Activated B cell treated with CpG ODN at 0.5 μM for 24 hours (primary cell): Measurements from ENCODE around the gene NCK2. TPM values are rescaled to one million over a fixed set of nuclear protein-coding genes. Genes with fewer than 3 reads are reported as not detected.

Source experiments
- ATAC-seq: fragments of 200-7000 bp; cut with Tn5 transposase; one replicate; pipeline ENCODE4 v1.10.0; 2021; ENCODE audit warnings: low read depth, mild to moderate bottlenecking, moderate library complexity
- CTCF ChIA-PET: fragments of 350-600 bp; sonication (Branson Sonifier 250); formaldehyde crosslinking; loops from one replicate; lab custom pipeline; 2021; ENCODE audit warnings: antibody characterized with exemption; lab: Charles Lee
- POLR2A ChIA-PET: fragments of 350-600 bp; sonication (Branson Sonifier 250); formaldehyde crosslinking; loops from one replicate; lab custom pipeline; 2021; ENCODE audit warnings: antibody characterized with exemption; lab: Charles Lee
- DNase-seq: peaks from one replicate; pipeline ENCODE4 v3.0.0; 2022
- H3K27ac Mint-ChIP-seq: one replicate; pipeline ENCODE4 v1.8.0; 2020; ENCODE audit warnings: mixed read lengths
- H3K27me3 Mint-ChIP-seq: one replicate; pipeline ENCODE4 v1.8.0; 2021; ENCODE audit warnings: mixed read lengths
- H3K36me3 Mint-ChIP-seq: one replicate; pipeline ENCODE4 v1.8.0; 2021; ENCODE audit warnings: low read depth, mixed read lengths
- H3K4me1 Mint-ChIP-seq: one replicate; pipeline ENCODE4 v1.8.0; 2021; ENCODE audit warnings: mixed read lengths
- H3K4me3 Mint-ChIP-seq: one replicate; pipeline ENCODE4 v1.8.0; 2020; ENCODE audit warnings: mild to moderate bottlenecking, mixed read lengths
- H3K9me3 Mint-ChIP-seq: one replicate; pipeline ENCODE4 v1.8.0; 2020; ENCODE audit warnings: mixed read lengths
- intact Hi-C: fragments of 100-400 bp; cut with micrococcal nuclease; formaldehyde crosslinking; loops from one replicate; pipeline ENCODE4 v1.15.1; 2024
- total RNA-seq: library from RNA; stranded (reverse); gene quantifications from 2 replicates; pipeline ENCODE4 v1.2.3, GENCODE V29; 2022
- TF ChIP-seq, protein P1 (sequence below): fragments of 200-600 bp; IDR thresholded peaks from one replicate; pipeline ENCODE4 v1.8.0; 2022; ENCODE audit warnings: antibody characterized with exemption, mild to moderate bottlenecking

The NCK2 gene
- total RNA-seq, 1 donor from 2014 or later = 53.4 TPM

- Mint-ChIP-seq H3K4me3 (peak overlapping the region; percentile 57), H3K27me3 (no peaks in the 10 kb centered on the region), H3K4me1 (peaks cover 92% of the 10 kb centered on the region), H3K36me3 (peaks cover 13% of the 10 kb centered on the region), H3K9me3 (no peaks in the 10 kb centered on the region), H3K27ac (peak overlapping the region; percentile 93)
- ATAC-seq (no peak), DNase-seq (no peak)
- intact Hi-C loops = loop anchor here (5.0 to 10.0 kb wide), 2 partner anchors 305 to 418 kb away; partner anchors contain the start of gene UXS1
- TF ChIP-seq, protein P1, sequence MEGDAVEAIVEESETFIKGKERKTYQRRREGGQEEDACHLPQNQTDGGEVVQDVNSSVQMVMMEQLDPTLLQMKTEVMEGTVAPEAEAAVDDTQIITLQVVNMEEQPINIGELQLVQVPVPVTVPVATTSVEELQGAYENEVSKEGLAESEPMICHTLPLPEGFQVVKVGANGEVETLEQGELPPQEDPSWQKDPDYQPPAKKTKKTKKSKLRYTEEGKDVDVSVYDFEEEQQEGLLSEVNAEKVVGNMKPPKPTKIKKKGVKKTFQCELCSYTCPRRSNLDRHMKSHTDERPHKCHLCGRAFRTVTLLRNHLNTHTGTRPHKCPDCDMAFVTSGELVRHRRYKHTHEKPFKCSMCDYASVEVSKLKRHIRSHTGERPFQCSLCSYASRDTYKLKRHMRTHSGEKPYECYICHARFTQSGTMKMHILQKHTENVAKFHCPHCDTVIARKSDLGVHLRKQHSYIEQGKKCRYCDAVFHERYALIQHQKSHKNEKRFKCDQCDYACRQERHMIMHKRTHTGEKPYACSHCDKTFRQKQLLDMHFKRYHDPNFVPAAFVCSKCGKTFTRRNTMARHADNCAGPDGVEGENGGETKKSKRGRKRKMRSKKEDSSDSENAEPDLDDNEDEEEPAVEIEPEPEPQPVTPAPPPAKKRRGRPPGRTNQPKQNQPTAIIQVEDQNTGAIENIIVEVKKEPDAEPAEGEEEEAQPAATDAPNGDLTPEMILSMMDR = no peak
- ChIA-PET POLR2A (interaction anchor here (0.6 to 3.9 kb wide), 11 partner anchors 10 to 277 kb away, joined by 3 to 44 read pairs (median 5); partner anchors contain the start of gene NCK2), CTCF (interaction anchor here (1.2 to 2.8 kb wide), 2 partner anchors 10 kb away, joined by 6 to 15 read pairs; no protein-coding TSS in a partner anchor)
Measured at GRCh38 chr2:105777031-105777482, 32.3 kb downstream of the NCK2 start.

GRCh38 chr2:105777506-105778055, 32.9 kb downstream of the NCK2 start:
- POLR2A ChIA-PET = interaction anchor here (0.6 to 3.9 kb wide), 4 partner anchors 10 to 563 kb away, joined by 3 to 44 read pairs (median 24); no protein-coding TSS in a partner anchor
- intact Hi-C loops = loop anchor here (5.0 to 10.0 kb wide), 2 partner anchors 305 to 417 kb away; partner anchors contain the start of gene UXS1
- DNase-seq = no peak
- Mint-ChIP-seq H3K27ac (peak overlapping the region; percentile 93), H3K9me3 (no peaks in the 10 kb centered on the region), H3K36me3 (peaks cover 12% of the 10 kb centered on the region), H3K4me1 (peaks cover 94% of the 10 kb centered on the region), H3K4me3 (peak overlapping the region; percentile 57), H3K27me3 (no peaks in the 10 kb centered on the region)
- TF ChIP-seq, protein P1 = no peak
- ATAC-seq = no peak
- CTCF ChIA-PET = interaction anchor here (2.8 kb wide), 1 partner anchor 10 kb away, joined by 15 read pairs; no protein-coding TSS in a partner anchor

DNA sequence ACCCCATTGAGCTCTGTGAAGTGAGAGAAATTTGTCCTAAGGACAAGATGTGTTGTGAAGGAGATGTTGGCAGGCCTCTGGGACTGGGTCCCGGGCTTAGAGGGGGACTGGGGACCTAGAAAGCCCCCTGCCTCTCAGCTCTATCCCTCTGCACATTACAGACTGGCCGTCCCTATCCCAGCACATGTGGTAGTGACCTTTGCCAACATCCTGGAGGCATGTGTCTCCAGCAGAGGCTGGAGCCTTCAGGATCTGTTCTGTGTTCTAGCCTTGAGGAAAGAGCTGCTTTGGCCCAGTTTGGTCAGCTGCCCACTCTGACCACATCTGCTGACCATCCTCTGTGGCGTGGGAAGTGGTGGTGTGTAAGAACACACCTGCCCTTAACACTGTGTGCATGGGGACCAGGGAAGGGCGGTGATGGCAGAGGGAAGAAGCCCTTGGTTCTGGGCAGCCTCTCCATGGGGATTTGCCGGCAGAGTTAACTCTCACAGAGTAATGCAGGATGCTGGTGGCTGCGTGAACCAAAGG, 33.4 kb downstream of the NCK2 start:
- peak overlapping the region; percentile 41 for H3K4me3 Mint-ChIP-seq
- ATAC-seq = no peak
- CTCF ChIA-PET = interaction anchor here (1.6 to 2.8 kb wide), 2 partner anchors 9 to 12 kb away, joined by 4 to 15 read pairs; no protein-coding TSS in a partner anchor

GRCh38 chr2:105779394-105779793, 34.7 kb downstream of the NCK2 start:
- intact Hi-C loops = loop anchor here (5.0 to 10.0 kb wide), 2 partner anchors 303 to 415 kb away; partner anchors contain the start of gene UXS1
- H3K4me3 Mint-ChIP-seq = no peak overlapping the region
- no peaks in the 10 kb centered on the region for H3K9me3 Mint-ChIP-seq
- H3K27me3 Mint-ChIP-seq = no peaks in the 10 kb centered on the region
- peak overlapping the region; percentile 64 for H3K27ac Mint-ChIP-seq
- ATAC-seq (no peak), DNase-seq (no peak)
- H3K36me3 Mint-ChIP-seq = peaks cover 14% of the 10 kb centered on the region
- ChIA-PET CTCF (interaction anchor here (1.6 to 2.8 kb wide), 2 partner anchors 8 to 11 kb away, joined by 4 to 15 read pairs; no protein-coding TSS in a partner anchor), POLR2A (interaction anchor here (0.7 to 1.9 kb wide), 2 partner anchors 11 to 111 kb away, joined by 5 to 7 read pairs; no protein-coding TSS in a partner anchor)
- H3K4me1 Mint-ChIP-seq = peaks cover 90% of the 10 kb centered on the region
- TF ChIP-seq, protein P1 = no peak

More for the DNA sequence above, 33.4 kb downstream of the NCK2 start:
- Mint-ChIP-seq H3K36me3 (peaks cover 11% of the 10 kb centered on the region), H3K4me1 (peaks cover 95% of the 10 kb centered on the region), H3K9me3 (no peaks in the 10 kb centered on the region), H3K27ac (peak overlapping the region; percentile 93), H3K27me3 (no peaks in the 10 kb centered on the region)
- TF ChIP-seq, protein P1 = no peak
- POLR2A ChIA-PET = interaction anchor here (0.6 to 3.9 kb wide), 6 partner anchors 9 to 562 kb away, joined by 3 to 44 read pairs (median 14); no protein-coding TSS in a partner anchor
- DNase-seq = no peak
- intact Hi-C loops = loop anchor here (5.0 to 10.0 kb wide), 2 partner anchors 304 to 417 kb away; partner anchors contain the start of gene UXS1
